Hepatocyte (in vitro differentiated cells): Measurements from ENCODE around the gene ARHGAP26. TPM values are rescaled to one million over a fixed set of nuclear protein-coding genes. Genes with fewer than 3 reads are reported as not detected.
A peak's percentile ranks its signal among the peaks of the same experiment; 100 is the strongest.

Experiments
- DNase-seq: peaks from one replicate; pipeline ENCODE4 v3.0.0-alpha.2; 2016; ENCODE audit warnings: low spot score
- H2AFZ ChIP-seq: fragments of 200-600 bp; sonication (generic); 2 replicates; pipeline ENCODE4 v1.6.0; 2016; ENCODE audit warnings: antibody characterized with exemption, mild to moderate bottlenecking
- H3K27ac ChIP-seq: fragments of 200-600 bp; sonication (generic); 2 replicates; pipeline ENCODE4 v1.5.1; 2016; ENCODE audit warnings: mild to moderate bottlenecking
- H3K27me3 ChIP-seq: fragments of 200-600 bp; sonication (generic); 2 replicates; pipeline ENCODE4 v1.6.1; 2016
- H3K36me3 ChIP-seq: fragments of 200-600 bp; sonication (generic); replicated peaks from 2 replicates; pipeline ENCODE4 v1.5.1; 2016; ENCODE audit warnings: low read depth; ENCODE audit not compliant: insufficient read depth
- H3K4me1 ChIP-seq: fragments of 200-600 bp; sonication (generic); 2 replicates; pipeline ENCODE4 v1.5.1; 2016; ENCODE audit warnings: mild to moderate bottlenecking, moderate library complexity; ENCODE audit not compliant: insufficient read depth
- H3K4me2 ChIP-seq: fragments of 200-600 bp; sonication (generic); 2 replicates; pipeline ENCODE4 v1.6.0; 2016
- H3K4me3 ChIP-seq: fragments of 200-600 bp; sonication (generic); 2 replicates; pipeline ENCODE4 v1.5.1; 2016; ENCODE audit warnings: mild to moderate bottlenecking
- H3K79me2 ChIP-seq: fragments of 200-600 bp; sonication (generic); 2 replicates; pipeline ENCODE4 v1.6.0; 2017; ENCODE audit warnings: mild to moderate bottlenecking
- H3K9me2 ChIP-seq: fragments of 200-600 bp; sonication (generic); replicated peaks from 2 replicates; pipeline ENCODE4 v1.6.0; 2017; ENCODE audit warnings: mild to moderate bottlenecking; ENCODE audit not compliant: insufficient read depth
- H3K9me3 ChIP-seq: fragments of 200-600 bp; sonication (generic); 2 replicates; pipeline ENCODE4 v1.5.1; 2016; ENCODE audit warnings: low read depth, mild to moderate bottlenecking
- H4K20me1 ChIP-seq: fragments of 200-600 bp; sonication (generic); 2 replicates; pipeline ENCODE4 v1.6.0; 2016; ENCODE audit warnings: mild to moderate bottlenecking; ENCODE audit not compliant: insufficient read depth, poor library complexity, severe bottlenecking
- EZH2 ChIP-seq: fragments of 200-600 bp; sonication (generic); IDR thresholded peaks from 2 replicates; pipeline ENCODE4 v1.6.1; 2016; ENCODE audit warnings: antibody characterized with exemption, mild to moderate bottlenecking, borderline replicate concordance
- EZH2phosphoT487 ChIP-seq: fragments of 200-600 bp; sonication (generic); IDR thresholded peaks from one replicate; pipeline ENCODE4 v1.6.1; 2018; ENCODE audit warnings: antibody characterized with exemption, mild to moderate bottlenecking, low read depth, moderate library complexity; ENCODE audit not compliant: unreplicated experiment, severe bottlenecking
- WGBS: methylation state at CpG from one replicate; pipeline ENCODE4 v1.1.6; 2016; ENCODE audit warnings: low lambda C conversion rate; ENCODE audit errors: missing lambda C conversion rate; 5-methylcytosine and 5-hydroxymethylcytosine counted together
- polyA plus RNA-seq: library from polyadenylated mRNA; unstranded; fragments of >200 nt; fragmentation: Nextera tagmentation; extraction: Ambion mirVana; gene quantifications from 2 replicates; pipeline ENCODE4 v1.2.1, GENCODE V29; 2016
- total RNA-seq: library from RNA; depleted of rRNA; stranded (reverse); fragments of >200 nt; gene quantifications from 2 replicates; pipeline ENCODE4 v1.2.3, GENCODE V29; 2014
- TF ChIP-seq, protein P1 (sequence below): fragments of 200-600 bp; sonication (generic); IDR thresholded peaks from 2 replicates; pipeline ENCODE4 v1.5.1; 2016; ENCODE audit warnings: antibody characterized with exemption, mild to moderate bottlenecking; ENCODE audit not compliant: poor library complexity

The ARHGAP26 gene
- total and polyA plus RNA-seq, 2 experiments from 2014 or later, result 16.5 to 19.8 TPM

DNA sequence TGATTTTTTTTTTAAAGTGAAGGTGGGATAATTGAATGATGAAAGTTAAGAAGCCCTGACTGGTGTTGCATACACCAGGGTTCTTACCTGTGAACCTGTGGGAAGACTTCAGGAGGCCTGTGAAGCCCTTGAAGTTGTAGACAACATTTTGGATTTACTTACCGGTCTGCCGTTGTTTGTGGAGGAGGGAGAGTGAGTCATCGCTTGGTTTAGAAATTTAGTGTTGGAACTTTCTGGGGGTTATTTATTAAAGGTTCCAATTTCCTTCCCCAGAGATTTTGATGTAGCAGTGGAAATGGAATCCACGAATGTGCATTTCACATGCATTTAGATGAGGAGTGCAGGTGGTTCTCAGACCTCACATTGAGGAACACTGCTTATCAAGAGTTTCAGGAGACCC, 49.6 kb downstream of the ARHGAP26 start:
- Histone ChIP-seq H3K4me2 (peak overlapping the region; percentile 39), H2AFZ (no peak overlapping the region)

DNA sequence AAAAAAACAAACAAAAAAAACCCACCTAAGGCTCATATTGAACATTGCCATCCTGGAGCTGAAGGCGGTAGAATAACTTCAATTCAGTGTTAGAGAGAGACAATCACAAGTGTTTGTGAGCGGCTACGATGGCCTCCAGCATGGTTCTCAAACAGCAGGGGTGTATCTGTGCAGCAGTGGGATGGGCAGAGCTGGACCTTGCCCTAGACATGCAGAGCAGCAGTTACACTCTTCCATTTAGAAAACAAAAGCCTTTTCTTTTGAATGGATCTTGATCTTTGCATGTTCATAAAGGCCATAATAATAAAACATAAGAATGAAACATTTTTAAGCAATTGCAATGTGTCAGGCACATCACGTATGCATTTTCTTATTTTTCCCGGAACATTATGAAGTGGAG, 50.3 kb downstream of the ARHGAP26 start:
- no peak for DNase-seq
- peak overlapping the region; percentile 86 for H3K27ac ChIP-seq

More for the DNA sequence above, 49.6 kb downstream of the ARHGAP26 start:
- H3K4me3 ChIP-seq, result no peak overlapping the region
- H3K9me3 ChIP-seq, result no peaks in the 10 kb centered on the region
- no peaks in the 10 kb centered on the region for H3K27me3 ChIP-seq
- 69% methylated on average over 4 of the region's 4 CpGs for WGBS
- peaks cover 37% of the 10 kb centered on the region for H3K4me1 ChIP-seq
- no peak for DNase-seq
- H4K20me1 ChIP-seq, result no peaks in the 10 kb centered on the region
- H3K36me3 ChIP-seq, result no peaks in the 10 kb centered on the region
- no peak for TF ChIP-seq EZH2
- TF ChIP-seq EZH2phosphoT487, result no peak
- TF ChIP-seq, protein P1, sequence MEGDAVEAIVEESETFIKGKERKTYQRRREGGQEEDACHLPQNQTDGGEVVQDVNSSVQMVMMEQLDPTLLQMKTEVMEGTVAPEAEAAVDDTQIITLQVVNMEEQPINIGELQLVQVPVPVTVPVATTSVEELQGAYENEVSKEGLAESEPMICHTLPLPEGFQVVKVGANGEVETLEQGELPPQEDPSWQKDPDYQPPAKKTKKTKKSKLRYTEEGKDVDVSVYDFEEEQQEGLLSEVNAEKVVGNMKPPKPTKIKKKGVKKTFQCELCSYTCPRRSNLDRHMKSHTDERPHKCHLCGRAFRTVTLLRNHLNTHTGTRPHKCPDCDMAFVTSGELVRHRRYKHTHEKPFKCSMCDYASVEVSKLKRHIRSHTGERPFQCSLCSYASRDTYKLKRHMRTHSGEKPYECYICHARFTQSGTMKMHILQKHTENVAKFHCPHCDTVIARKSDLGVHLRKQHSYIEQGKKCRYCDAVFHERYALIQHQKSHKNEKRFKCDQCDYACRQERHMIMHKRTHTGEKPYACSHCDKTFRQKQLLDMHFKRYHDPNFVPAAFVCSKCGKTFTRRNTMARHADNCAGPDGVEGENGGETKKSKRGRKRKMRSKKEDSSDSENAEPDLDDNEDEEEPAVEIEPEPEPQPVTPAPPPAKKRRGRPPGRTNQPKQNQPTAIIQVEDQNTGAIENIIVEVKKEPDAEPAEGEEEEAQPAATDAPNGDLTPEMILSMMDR, result no peak
- peaks cover 35% of the 10 kb centered on the region for H3K79me2 ChIP-seq
- H3K9me2 ChIP-seq, result no peaks in the 10 kb centered on the region
- peak overlapping the region; percentile 86 for H3K27ac ChIP-seq

DNA sequence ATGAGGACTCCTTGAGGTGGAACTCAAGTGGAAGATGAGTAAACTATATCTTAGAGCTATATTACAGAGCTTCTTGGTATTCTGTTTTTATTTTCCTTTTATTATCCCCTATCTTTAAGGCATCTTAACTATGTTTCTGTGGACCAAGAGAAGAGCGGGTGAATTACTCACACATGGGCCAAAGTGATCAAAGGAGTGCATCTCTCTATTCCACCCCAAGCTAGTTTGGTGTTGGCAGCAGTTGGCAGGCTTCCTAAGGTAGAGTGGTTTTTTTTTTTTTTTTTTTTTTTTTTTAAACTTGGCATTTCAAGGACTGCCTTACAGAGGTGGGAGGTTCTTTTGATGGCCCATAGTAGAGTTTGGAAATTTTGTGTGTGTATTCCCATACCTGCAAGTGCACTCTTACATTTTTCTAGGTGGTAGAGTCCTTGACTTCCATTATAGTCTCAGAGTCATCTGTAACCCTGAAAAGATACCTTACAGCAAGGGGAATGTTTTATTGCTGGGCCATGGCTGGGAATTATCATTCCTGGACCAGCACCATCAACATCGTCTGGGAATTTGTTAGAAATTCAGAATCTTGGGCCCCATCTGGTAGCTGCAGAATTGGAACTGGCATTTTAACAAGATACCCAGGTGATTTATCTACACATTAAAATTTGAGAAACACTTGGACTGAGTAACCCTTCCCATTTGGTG, 51.0 kb downstream of the ARHGAP26 start:
- Histone ChIP-seq H3K79me2 (peaks cover 33% of the 10 kb centered on the region), H3K4me1 (peaks cover 37% of the 10 kb centered on the region)
- WGBS, result 69% methylated on average over 2 of the region's 2 CpGs

More for the DNA sequence above, 50.3 kb downstream of the ARHGAP26 start:
- H3K79me2 ChIP-seq, result peaks cover 33% of the 10 kb centered on the region
- 77% methylated on average over 5 of the region's 5 CpGs for WGBS
- H3K9me2 ChIP-seq, result no peaks in the 10 kb centered on the region
- no peak overlapping the region for H2AFZ ChIP-seq
- H3K4me1 ChIP-seq, result peaks cover 37% of the 10 kb centered on the region
- H3K9me3 ChIP-seq, result no peaks in the 10 kb centered on the region
- TF ChIP-seq, protein P1, result no peak
- TF ChIP-seq EZH2phosphoT487 (no peak), EZH2 (no peak)
- no peaks in the 10 kb centered on the region for H3K36me3 ChIP-seq
- no peaks in the 10 kb centered on the region for H4K20me1 ChIP-seq
- H3K4me2 ChIP-seq, result peak overlapping the region; percentile 39
- no peak overlapping the region for H3K4me3 ChIP-seq
- no peaks in the 10 kb centered on the region for H3K27me3 ChIP-seq

More for the DNA sequence above, 51.0 kb downstream of the ARHGAP26 start:
- TF ChIP-seq EZH2phosphoT487, result no peak
- TF ChIP-seq, protein P1, result no peak
- TF ChIP-seq EZH2, result no peak
- no peak overlapping the region for H2AFZ ChIP-seq
- no peak overlapping the region for H3K4me3 ChIP-seq
- no peaks in the 10 kb centered on the region for H3K9me2 ChIP-seq
- H3K9me3 ChIP-seq, result no peaks in the 10 kb centered on the region
- H3K36me3 ChIP-seq, result no peaks in the 10 kb centered on the region
- no peak for DNase-seq
- peak overlapping the region; percentile 86 for H3K27ac ChIP-seq
- H4K20me1 ChIP-seq, result no peaks in the 10 kb centered on the region
- no peaks in the 10 kb centered on the region for H3K27me3 ChIP-seq
- H3K4me2 ChIP-seq, result peak overlapping the region; percentile 39
